GM12864 (cell line): ENCODE data around the gene DAB1.

Experiments
- DNase-seq: peaks from one replicate; pipeline ENCODE4 v3.0.0-alpha.2; 2011; ENCODE audit warnings: low read depth
- H3K4me3 ChIP-seq: 2 replicates; pipeline ENCODE4 v1.5.1; 2011; ENCODE audit warnings: mild to moderate bottlenecking, low read depth, low read length, control low read depth
- TF ChIP-seq, protein P1 (sequence below): IDR thresholded peaks from 2 replicates; pipeline ENCODE4 v1.5.1; 2011; ENCODE audit warnings: low read depth, mild to moderate bottlenecking, moderate library complexity, low read length, control low read depth, inconsistent platforms; ENCODE audit errors: missing control alignments

The DAB1 gene

GRCh38 chr1:57289781-57290180 lies 134.1 kb downstream of the DAB1 start:
- TF ChIP-seq, protein P1, sequence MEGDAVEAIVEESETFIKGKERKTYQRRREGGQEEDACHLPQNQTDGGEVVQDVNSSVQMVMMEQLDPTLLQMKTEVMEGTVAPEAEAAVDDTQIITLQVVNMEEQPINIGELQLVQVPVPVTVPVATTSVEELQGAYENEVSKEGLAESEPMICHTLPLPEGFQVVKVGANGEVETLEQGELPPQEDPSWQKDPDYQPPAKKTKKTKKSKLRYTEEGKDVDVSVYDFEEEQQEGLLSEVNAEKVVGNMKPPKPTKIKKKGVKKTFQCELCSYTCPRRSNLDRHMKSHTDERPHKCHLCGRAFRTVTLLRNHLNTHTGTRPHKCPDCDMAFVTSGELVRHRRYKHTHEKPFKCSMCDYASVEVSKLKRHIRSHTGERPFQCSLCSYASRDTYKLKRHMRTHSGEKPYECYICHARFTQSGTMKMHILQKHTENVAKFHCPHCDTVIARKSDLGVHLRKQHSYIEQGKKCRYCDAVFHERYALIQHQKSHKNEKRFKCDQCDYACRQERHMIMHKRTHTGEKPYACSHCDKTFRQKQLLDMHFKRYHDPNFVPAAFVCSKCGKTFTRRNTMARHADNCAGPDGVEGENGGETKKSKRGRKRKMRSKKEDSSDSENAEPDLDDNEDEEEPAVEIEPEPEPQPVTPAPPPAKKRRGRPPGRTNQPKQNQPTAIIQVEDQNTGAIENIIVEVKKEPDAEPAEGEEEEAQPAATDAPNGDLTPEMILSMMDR: no peak
- DNase-seq: no peak
- no peak overlapping the region for H3K4me3 ChIP-seq

DNA sequence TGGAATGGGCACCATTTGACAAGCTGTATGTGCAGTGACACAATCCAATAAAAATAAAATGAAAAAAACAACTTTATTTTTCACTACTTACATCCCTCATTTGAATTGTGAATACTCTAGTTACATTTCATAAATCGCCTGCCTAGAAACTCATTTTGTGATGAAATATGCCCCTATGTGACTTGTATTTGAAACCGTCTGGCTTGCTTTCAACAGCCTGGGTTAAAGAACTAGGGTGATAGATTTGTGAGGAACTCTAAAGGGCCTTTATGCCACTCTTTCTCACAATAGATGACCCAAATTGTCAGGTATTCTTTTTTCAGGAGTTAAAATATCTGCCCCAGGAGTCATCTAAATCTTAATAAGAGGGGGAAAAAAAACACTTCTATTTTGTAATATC lies 137.9 kb downstream of the DAB1 start:
- H3K4me3 ChIP-seq: no peak overlapping the region
- TF ChIP-seq, protein P1: no peak
- no peak for DNase-seq

- TF ChIP-seq, protein P1: no peak
- H3K4me3 ChIP-seq: no peak overlapping the region
- no peak for DNase-seq
Measured at GRCh38 chr1:57282411-57282810, 141.4 kb downstream of the DAB1 start.

DNA sequence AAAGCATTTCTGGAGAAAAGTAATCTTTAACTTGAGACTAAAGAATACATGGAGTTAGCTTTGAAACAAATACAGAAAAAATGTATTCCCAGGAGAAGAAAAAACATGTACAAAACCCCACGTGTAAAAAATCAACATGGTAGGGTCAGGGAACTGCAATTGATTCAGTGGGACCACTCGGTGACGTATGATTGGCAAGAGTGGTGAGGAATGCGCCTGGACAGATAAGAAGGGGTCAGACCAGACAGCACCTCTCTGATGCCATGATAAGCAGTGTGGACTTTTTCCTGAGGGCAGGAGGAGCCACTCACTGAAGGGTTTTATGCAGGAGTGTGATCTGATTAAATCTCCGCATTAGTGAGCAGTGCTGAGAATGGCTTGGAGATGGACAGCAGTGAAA lies 142.5 kb downstream of the DAB1 start:
- TF ChIP-seq, protein P1: no peak
- H3K4me3 ChIP-seq: no peak overlapping the region

GRCh38 chr1:57279909-57280666 lies 143.8 kb downstream of the DAB1 start:
- no peak for DNase-seq
- TF ChIP-seq, protein P1: no peak
- H3K4me3 ChIP-seq: no peak overlapping the region

More for the DNA sequence above, 142.5 kb downstream of the DAB1 start:
- DNase-seq: no peak

GRCh38 chr1:57278558-57278957 lies 145.3 kb downstream of the DAB1 start:
- no peak overlapping the region for H3K4me3 ChIP-seq
- TF ChIP-seq, protein P1: no peak
- DNase-seq: no peak

- TF ChIP-seq, protein P1: no peak
- DNase-seq: no peak
- H3K4me3 ChIP-seq: no peak overlapping the region
Measured at GRCh38 chr1:57277681-57278080, 146.2 kb downstream of the DAB1 start.
